Duodenal mucosa (tissue), 2 donors: ENCODE results near the gene HSFX2.
"Not testable (repeated sequence)": the region's sequence is repeated elsewhere in the genome, so short reads cannot be mapped to it uniquely, and the experiment has no call there.

Source experiments
- H3K27ac ChIP-seq: one replicate; pipeline ENCODE4 v1.7.0; 2013; ENCODE audit warnings: low read depth, low read length
- H3K27me3 ChIP-seq, 2 donors: one replicate each; pipeline ENCODE4 v1.7.0; 2013; ENCODE audit warnings: low read length in 2 of 2, control low read depth in 1 of 2; ENCODE audit not compliant: insufficient read depth in 2 of 2, control insufficient read depth in 1 of 2
- H3K36me3 ChIP-seq, 2 donors: one replicate each; pipeline ENCODE4 v1.7.0; 2013; ENCODE audit warnings: low read length in 2 of 2, control low read depth in 1 of 2; ENCODE audit not compliant: insufficient read depth in 2 of 2, control insufficient read depth in 1 of 2
- H3K4me1 ChIP-seq, 2 donors: one replicate each; pipeline ENCODE4 v1.7.0; 2013; ENCODE audit warnings: low read length in 2 of 2, control low read depth in 1 of 2; ENCODE audit not compliant: insufficient read depth in 2 of 2, control insufficient read depth in 1 of 2
- H3K4me3 ChIP-seq, 2 donors: one replicate each; pipeline ENCODE4 v1.7.0; 2013; ENCODE audit warnings: low read length in 2 of 2, low read depth in 1 of 2
- H3K9ac ChIP-seq, 2 donors: one replicate each; pipeline ENCODE4 v1.7.0; 2013; ENCODE audit warnings: low read length in 2 of 2, low read depth in 1 of 2
- H3K9me3 ChIP-seq, 2 donors: one replicate each; pipeline ENCODE4 v1.7.0; 2013; ENCODE audit warnings: low read length in 2 of 2, control low read depth in 1 of 2; ENCODE audit not compliant: control insufficient read depth in 1 of 2

The HSFX2 gene

GRCh38 chrX:149629730-149630387 lies 34.7 kb upstream of the HSFX2 start:
- Histone ChIP-seq H3K36me3 (no peaks in the 10 kb centered on the region), H3K9ac (no peak overlapping the region), H3K4me1 (peaks cover 13 to 16% of the 10 kb centered on the region in 2 donors), H3K4me3 (peak overlapping the region; percentile 79 to 80), H3K9me3 (no peaks in the 10 kb centered on the region), H3K27me3 (no peaks in the 10 kb centered on the region), H3K27ac (no peak overlapping the region)

GRCh38 chrX:149628768-149629167 lies 33.7 kb upstream of the HSFX2 start:
- Histone ChIP-seq H3K36me3 (no peaks in the 10 kb centered on the region), H3K27me3 (no peaks in the 10 kb centered on the region), H3K9ac (no peak overlapping the region), H3K4me1 (peaks cover 13 to 16% of the 10 kb centered on the region in 2 donors), H3K9me3 (no peaks in the 10 kb centered on the region), H3K4me3 (no peak overlapping the region), H3K27ac (no peak overlapping the region)

- no peak overlapping the region for H3K27ac ChIP-seq
These were observed 33.2 kb upstream of the HSFX2 start for GRCh38 chrX:149628280-149628679.

GRCh38 chrX:149626829-149627228 lies 31.7 kb upstream of the HSFX2 start:
- H3K27ac ChIP-seq: not testable (repeated sequence)

More at GRCh38 chrX:149628280-149628679, 33.2 kb upstream of the HSFX2 start:
- Histone ChIP-seq H3K9ac (no peak overlapping the region), H3K4me1 (peaks cover 13 to 16% of the 10 kb centered on the region in 2 donors), H3K4me3 (no peak overlapping the region), H3K27me3 (no peaks in the 10 kb centered on the region), H3K9me3 (no peaks in the 10 kb centered on the region), H3K36me3 (no peaks in the 10 kb centered on the region)

DNA sequence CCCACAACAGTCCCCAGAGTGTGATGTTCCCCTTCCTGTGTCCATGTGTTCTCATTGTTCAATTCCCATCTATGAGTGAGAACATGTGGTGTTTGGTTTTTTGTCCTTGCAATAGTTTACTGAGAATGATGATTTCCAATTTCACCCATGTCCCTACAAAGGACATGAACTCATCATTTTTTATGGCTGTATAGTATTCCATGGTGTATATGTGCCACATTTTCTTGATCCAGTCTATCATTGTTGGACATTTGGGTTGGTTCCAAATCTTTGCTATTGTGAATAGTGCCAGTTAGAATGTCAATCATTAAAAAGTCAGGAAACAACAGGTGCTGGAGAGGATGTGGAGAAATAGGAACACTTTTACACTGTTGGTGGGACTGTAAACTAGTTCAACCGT lies 24.5 kb upstream of the HSFX2 start:
- not testable (repeated sequence) for H3K4me3 ChIP-seq, H3K27ac ChIP-seq, H3K9ac ChIP-seq, H3K9me3 ChIP-seq, H3K27me3 ChIP-seq, H3K36me3 ChIP-seq, H3K4me1 ChIP-seq

More at GRCh38 chrX:149626829-149627228, 31.7 kb upstream of the HSFX2 start:
- not testable (repeated sequence) for H3K9me3 ChIP-seq, H3K27me3 ChIP-seq, H3K4me3 ChIP-seq, H3K9ac ChIP-seq, H3K36me3 ChIP-seq
- peaks cover 12 to 13% of the 10 kb centered on the region in 2 donors for H3K4me1 ChIP-seq

DNA sequence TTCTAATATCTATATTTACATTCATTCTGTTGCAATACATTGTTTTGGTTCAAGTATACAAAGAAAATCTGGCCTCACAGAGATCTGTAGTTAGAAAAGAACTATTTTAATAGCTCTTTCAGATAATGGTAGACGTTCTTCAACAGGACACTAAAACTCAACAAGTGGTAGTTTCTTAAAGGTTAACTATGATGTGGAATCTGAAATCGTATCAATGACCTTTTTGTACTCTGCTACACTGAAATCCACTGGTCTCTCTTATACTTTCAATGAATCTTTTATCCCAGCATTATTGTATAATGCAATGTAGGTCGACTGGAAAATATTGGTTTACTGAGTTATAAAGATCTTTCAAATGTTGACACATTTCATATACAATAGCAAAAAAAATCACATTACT lies 23.8 kb upstream of the HSFX2 start:
- no peak overlapping the region for H3K9ac ChIP-seq
- no peaks in the 10 kb centered on the region for H3K36me3 ChIP-seq
- H3K4me3 ChIP-seq: no peak overlapping the region
- H3K27me3 ChIP-seq: no peaks in the 10 kb centered on the region
- H3K9me3 ChIP-seq: no peaks in the 10 kb centered on the region
- H3K4me1 ChIP-seq: peaks cover 0 to 3% of the 10 kb centered on the region in 2 donors
- H3K27ac ChIP-seq: no peak overlapping the region

- Histone ChIP-seq H3K9me3 (no peaks in the 10 kb centered on the region), H3K27ac (no peak overlapping the region), H3K4me3 (no peak overlapping the region), H3K36me3 (no peaks in the 10 kb centered on the region), H3K27me3 (no peaks in the 10 kb centered on the region), H3K4me1 (no peaks in the 10 kb centered on the region), H3K9ac (no peak overlapping the region)
These were observed 16.6 kb upstream of the HSFX2 start for GRCh38 chrX:149611623-149612175.

GRCh38 chrX:149610511-149610910 lies 15.4 kb upstream of the HSFX2 start:
- H3K27me3 ChIP-seq: no peaks in the 10 kb centered on the region
- H3K9me3 ChIP-seq: no peaks in the 10 kb centered on the region
- H3K27ac ChIP-seq: no peak overlapping the region
- no peak overlapping the region for H3K9ac ChIP-seq
- peaks cover 0 to 2% of the 10 kb centered on the region in 2 donors for H3K36me3 ChIP-seq
- H3K4me1 ChIP-seq: no peaks in the 10 kb centered on the region
- H3K4me3 ChIP-seq: no peak overlapping the region

- no peak overlapping the region for H3K4me3 ChIP-seq
- peaks cover 0 to 5% of the 10 kb centered on the region in 2 donors for H3K36me3 ChIP-seq
- no peak overlapping the region for H3K27ac ChIP-seq
- H3K9ac ChIP-seq: no peak overlapping the region
- H3K4me1 ChIP-seq: no peaks in the 10 kb centered on the region
- no peaks in the 10 kb centered on the region for H3K27me3 ChIP-seq
- H3K9me3 ChIP-seq: no peaks in the 10 kb centered on the region
These were observed 12.6 kb upstream of the HSFX2 start for GRCh38 chrX:149607699-149608098.

DNA sequence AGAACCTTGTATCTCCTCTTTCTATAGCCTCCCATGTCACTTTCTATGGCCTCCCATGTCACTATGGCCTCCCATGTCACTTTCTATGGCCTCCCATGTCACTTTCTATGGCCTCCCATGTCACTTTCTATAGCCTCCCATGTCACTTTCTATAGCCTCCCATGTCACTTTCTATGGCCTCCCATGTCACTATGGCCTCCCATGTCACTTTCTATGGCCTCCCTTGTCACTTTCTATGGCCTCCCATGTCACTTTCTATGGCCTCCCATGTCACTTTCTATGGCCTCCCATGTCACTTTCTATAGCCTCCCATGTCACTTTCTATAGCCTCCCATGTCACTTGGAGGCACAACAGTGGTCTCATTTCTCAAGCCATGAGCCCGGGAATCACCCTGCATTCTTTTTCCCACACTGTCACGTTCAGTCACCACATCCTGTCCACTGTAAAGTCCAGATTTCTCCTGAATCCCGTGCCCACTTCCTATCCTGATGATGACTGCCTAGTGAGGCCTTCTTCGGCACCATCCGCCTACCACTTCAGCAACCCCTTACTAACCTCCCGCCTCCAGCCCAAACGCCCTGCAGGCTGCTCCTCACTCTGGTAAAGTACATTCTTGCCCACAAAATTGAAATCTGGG lies 10.3 kb upstream of the HSFX2 start:
- H3K9me3 ChIP-seq, H3K4me1 ChIP-seq, H3K27ac ChIP-seq, H3K36me3 ChIP-seq, H3K4me3 ChIP-seq, H3K9ac ChIP-seq, H3K27me3 ChIP-seq: not testable (repeated sequence)
